Gastroesophageal sphincter (tissue), 4 donors: ENCODE data around the gene GAL3ST1. TPM values are rescaled to one million over a fixed set of nuclear protein-coding genes. Genes with fewer than 3 reads are reported as not detected.

Experiments used
- ATAC-seq: fragments of 150-250 bp; one replicate; pipeline ENCODE4 v1.9.1; 2016; ENCODE audit warnings: mild to moderate bottlenecking, moderate library complexity
- H3K27ac ChIP-seq, 4 donors: fragments of 200-600 bp; sonication (generic) in 3 of 4; 1 replicate in 3 of 4; 2 replicates in 1 of 4; pipeline ENCODE4 v1.5.1; 2016 to 2019
- H3K27me3 ChIP-seq: fragments of 200-600 bp; sonication (generic); one replicate; pipeline ENCODE4 v1.5.1; 2019
- H3K36me3 ChIP-seq, 2 donors: fragments of 200-600 bp; sonication (generic); one replicate each; pipeline ENCODE4 v1.5.1; 2019; ENCODE audit warnings: control low read depth in 1 of 2
- H3K4me1 ChIP-seq, 3 donors: fragments of 200-600 bp; sonication (generic); 1 replicate in 2 of 3; 2 replicates in 1 of 3; pipeline ENCODE4 v1.5.1; 2016 to 2019; ENCODE audit warnings: control low read depth in 2 of 3
- H3K4me3 ChIP-seq, 2 donors: fragments of 200-600 bp; sonication (generic); one replicate each; pipeline ENCODE4 v1.5.1; 2019; ENCODE audit warnings: mild to moderate bottlenecking in 1 of 2, moderate library complexity in 1 of 2
- H3K9me3 ChIP-seq, 3 donors: fragments of 200-600 bp; sonication (generic); one replicate each; pipeline ENCODE4 v1.5.1; 2017 to 2019; ENCODE audit warnings: control low read depth in 2 of 3
- CTCF ChIP-seq, 4 experiments: fragments of 200-600 bp in 2 of 4; fragments of 450-650 bp in 2 of 4; sonication (generic) in 1 of 4; IDR thresholded peaks; one replicate each; pipeline ENCODE4 v1.5.1; 2017 to 2019; ENCODE audit warnings: antibody characterized with exemption in 4 of 4, mild to moderate bottlenecking in 2 of 4, moderate library complexity in 2 of 4
- EP300 ChIP-seq: sonication (generic); formaldehyde crosslinking; IDR thresholded peaks from one replicate; pipeline ENCODE4 v1.6.1; 2017; ENCODE audit warnings: antibody characterized with exemption, mild to moderate bottlenecking
- POLR2A ChIP-seq, 2 donors: fragments of 450-650 bp; IDR thresholded peaks; one replicate each; pipeline ENCODE4 v1.6.1; 2017; ENCODE audit warnings: antibody characterized with exemption in 2 of 2, mild to moderate bottlenecking in 2 of 2, moderate library complexity in 1 of 2
- POLR2AphosphoS5 ChIP-seq: sonication (generic); formaldehyde crosslinking; IDR thresholded peaks from one replicate; pipeline ENCODE4 v1.6.1; 2017; ENCODE audit warnings: antibody characterized with exemption
- WGBS, 2 donors: methylation state at CpG; one replicate each; pipeline ENCODE4 v1.1.5; 2018; ENCODE audit warnings: low coverage in 1 of 2; 5-methylcytosine and 5-hydroxymethylcytosine counted together
- total RNA-seq, 4 donors: library from RNA; depleted of rRNA; stranded (reverse); fragments of >200 nt; gene quantifications; one replicate each; pipeline ENCODE4 v1.1.0, GENCODE V29; 2016

GAL3ST1 gene
- total RNA-seq, 4 donors from 2014 or later, result 0.54 to 3.0 (median 3.0) TPM

GRCh38 chr22:30516273-30516672 lies 58.2 kb downstream of the GAL3ST1 start:
- Histone ChIP-seq H3K27ac (no peak overlapping the region), H3K27me3 (peaks cover 19% of the 10 kb centered on the region), H3K36me3 (no peaks in the 10 kb centered on the region), H3K9me3 (peaks cover 0 to 8% (median 0%) of the 10 kb centered on the region in 3 donors), H3K4me3 (no peak overlapping the region), H3K4me1 (no peaks in the 10 kb centered on the region)
- WGBS, 2 donors, result 87 to 90% methylated on average over 3 to 5 of the region's 6 CpGs
- no peak for TF ChIP-seq POLR2A (IDR thresholded peaks at IDR 0.05)
- no peak for TF ChIP-seq POLR2AphosphoS5
- TF ChIP-seq CTCF (IDR thresholded peaks at IDR 0.05), result no peak
- no peak for TF ChIP-seq EP300
- ATAC-seq, result no peak

GRCh38 chr22:30514252-30514651 lies 60.2 kb downstream of the GAL3ST1 start:
- WGBS, 2 donors, result 100% methylated on average over 1 of the region's 4 CpGs; no CpG with 5 or more reads in 1 of the 2 donors
- H3K27me3 ChIP-seq, result peaks cover 7% of the 10 kb centered on the region

GRCh38 chr22:30513462-30513861 lies 61.0 kb downstream of the GAL3ST1 start:
- Histone ChIP-seq H3K9me3 (peaks cover 0 to 8% (median 0%) of the 10 kb centered on the region in 3 donors), H3K27me3 (peaks cover 13% of the 10 kb centered on the region), H3K27ac (no peak overlapping the region), H3K36me3 (no peaks in the 10 kb centered on the region), H3K4me3 (no peak overlapping the region), H3K4me1 (no peaks in the 10 kb centered on the region)
- ATAC-seq, result no peak
- 90 to 100% methylated on average over 3 to 6 of the region's 6 CpGs for WGBS, 2 donors
- no peak for TF ChIP-seq EP300

More at GRCh38 chr22:30514252-30514651, 60.2 kb downstream of the GAL3ST1 start:
- Histone ChIP-seq H3K4me1 (no peaks in the 10 kb centered on the region), H3K36me3 (no peaks in the 10 kb centered on the region), H3K9me3 (peaks cover 0 to 8% (median 0%) of the 10 kb centered on the region in 3 donors), H3K4me3 (no peak overlapping the region), H3K27ac (no peak overlapping the region)
- TF ChIP-seq POLR2A (IDR thresholded peaks at IDR 0.05) (no peak), EP300 (no peak), POLR2AphosphoS5 (no peak), CTCF (IDR thresholded peaks at IDR 0.05) (no peak)
- ATAC-seq, result no peak

- no peak for ATAC-seq
- Histone ChIP-seq H3K9me3 (peaks cover 0 to 8% (median 0%) of the 10 kb centered on the region in 3 donors), H3K27ac (no peak overlapping the region), H3K4me3 (no peak overlapping the region), H3K27me3 (peaks cover 26% of the 10 kb centered on the region), H3K36me3 (no peaks in the 10 kb centered on the region), H3K4me1 (no peaks in the 10 kb centered on the region)
- TF ChIP-seq POLR2A (IDR thresholded peaks at IDR 0.05), result no peak
- TF ChIP-seq EP300, result no peak
- TF ChIP-seq CTCF (IDR thresholded peaks at IDR 0.05), result no peak
- no peak for TF ChIP-seq POLR2AphosphoS5
- 81 to 100% methylated on average over 4 to 5 of the region's 7 CpGs for WGBS, 2 donors
Measured at GRCh38 chr22:30511911-30512310, 62.6 kb downstream of the GAL3ST1 start.

- no peak for TF ChIP-seq CTCF (IDR thresholded peaks at IDR 0.05)
- TF ChIP-seq POLR2A (IDR thresholded peaks at IDR 0.05), result no peak
- TF ChIP-seq EP300, result no peak
- no peak for TF ChIP-seq POLR2AphosphoS5
- Histone ChIP-seq H3K36me3 (no peaks in the 10 kb centered on the region), H3K4me3 (no peak overlapping the region), H3K4me1 (no peaks in the 10 kb centered on the region), H3K27ac (no peak overlapping the region), H3K27me3 (peaks cover 34% of the 10 kb centered on the region), H3K9me3 (peaks cover 0 to 8% (median 0%) of the 10 kb centered on the region in 3 donors)
- no peak for ATAC-seq
- WGBS, 2 donors, result 34 to 60% methylated on average over 1 to 2 of the region's 9 CpGs
Measured at GRCh38 chr22:30511109-30511508, 63.4 kb downstream of the GAL3ST1 start.
